HG03469 (cell line): ENCODE results near the gene IFNA4.
"Not testable (repeated sequence)": the region's sequence is repeated elsewhere in the genome, so short reads cannot be mapped to it uniquely, and the experiment has no call there.

Source experiments
- ATAC-seq: cut with Tn5 transposase; IDR thresholded peaks from one replicate; pipeline ENCODE4 v1.9.1; 2021; ENCODE audit warnings: mild to moderate bottlenecking, moderate library complexity, moderate number of reproducible peaks; ENCODE audit not compliant: unreplicated experiment

IFNA4 gene

GRCh38 chr9:21187487-21187886 is at the start of gene IFNA4:
TSS of gene IFNA4 (minus strand) at chr9:21187587. CDS start at chr9:21187531, 56 bp downstream.
- ATAC-seq = not testable (repeated sequence)

- ATAC-seq = not testable (repeated sequence)
Observed at GRCh38 chr9:21236360-21236714, 49.0 kb upstream of the IFNA4 start.

GRCh38 chr9:21235468-21236359 is 48.3 kb upstream of the IFNA4 start:
- peak; percentile 58 for ATAC-seq

- ATAC-seq = no peak
Observed at GRCh38 chr9:21234153-21234687, 46.8 kb upstream of the IFNA4 start.

GRCh38 chr9:21233258-21233657 is 45.9 kb upstream of the IFNA4 start:
- ATAC-seq = no peak

- ATAC-seq = no peak
Observed at GRCh38 chr9:21228122-21228521, 40.7 kb upstream of the IFNA4 start, which contains the start of gene IFNA17. TSS of gene IFNA17 (minus strand) at chr9:21228222. CDS start at chr9:21228173, 49 bp downstream.

GRCh38 chr9:21217211-21217610 is 29.8 kb upstream of the IFNA4 start, which contains the start of gene IFNA16:
TSS of gene IFNA16 (minus strand) at chr9:21217311. CDS start at chr9:21217305, 6 bp downstream.
- ATAC-seq = not testable (repeated sequence)

GRCh38 chr9:21213411-21214326 is 26.3 kb upstream of the IFNA4 start:
- ATAC-seq = peak; percentile 74

GRCh38 chr9:21212160-21212559 is 24.8 kb upstream of the IFNA4 start:
- not testable (repeated sequence) for ATAC-seq

- not testable (repeated sequence) for ATAC-seq
Observed at GRCh38 chr9:21210782-21211181, 23.4 kb upstream of the IFNA4 start.

GRCh38 chr9:21210311-21210710 is 22.9 kb upstream of the IFNA4 start:
- ATAC-seq = no peak

GRCh38 chr9:21207043-21207442 is 19.7 kb upstream of the IFNA4 start, which contains the start of gene IFNA10:
TSS of gene IFNA10 (minus strand) at chr9:21207143. CDS start at chr9:21207097, 46 bp downstream.
- ATAC-seq = not testable (repeated sequence)

- no peak for ATAC-seq
Observed at GRCh38 chr9:21205204-21205603, 17.8 kb upstream of the IFNA4 start.

- not testable (repeated sequence) for ATAC-seq
Observed at GRCh38 chr9:21202105-21202504, 14.7 kb upstream of the IFNA4 start, which contains the start of gene IFNA7. TSS of gene IFNA7 (minus strand) at chr9:21202205. CDS start at chr9:21202165, 40 bp downstream.

GRCh38 chr9:21194867-21195776 is 7.7 kb upstream of the IFNA4 start:
- ATAC-seq = peak; percentile 90

- ATAC-seq = peak; percentile 95
Observed at GRCh38 chr9:21182810-21183736, 4.3 kb downstream of the IFNA4 start.

- ATAC-seq = no peak
Observed at GRCh38 chr9:21174671-21175070, 12.7 kb downstream of the IFNA4 start.

GRCh38 chr9:21172156-21172555 is 15.2 kb downstream of the IFNA4 start:
- ATAC-seq = no peak

GRCh38 chr9:21171351-21171750 is 16.0 kb downstream of the IFNA4 start:
- ATAC-seq = no peak
